HEK293 (cell line): Measurements from ENCODE around the gene NOXO1.
"Not testable (repeated sequence)": the region's sequence is repeated elsewhere in the genome, so short reads cannot be mapped to it uniquely, and the experiment has no call there.

ENCODE experiments used
- CTCF ChIA-PET: fragments of 350-600 bp; formaldehyde crosslinking; extraction: SDS; loops from one replicate; lab custom pipeline; 2021; ENCODE audit warnings: antibody characterized with exemption; lab: Yijun Ruan, JAX
- POLR2A ChIA-PET: fragments of 300-600 bp; formaldehyde crosslinking; extraction: SDS; loops from one replicate; lab custom pipeline; 2020; ENCODE audit warnings: antibody characterized with exemption, inconsistent platforms; lab: Yijun Ruan, JAX
- H3K27ac ChIP-seq: fragments of 200-500 bp; sonication (Bioruptor generic); 2 replicates; pipeline ENCODE4 v1.5.1; 2014; ENCODE audit warnings: low read depth, low read length, control low read depth, inconsistent platforms; ENCODE audit errors: extremely low read depth
- H3K36me3 ChIP-seq, 2 experiments: fragments of 200-500 bp in 1 of 2; sonication (Bioruptor generic) in 1 of 2; 1 replicate in 1 of 2; 2 replicates in 1 of 2; pipeline ENCODE4 v1.5.1; 2014 to 2017; ENCODE audit warnings: inconsistent platforms in 2 of 2, low read length in 2 of 2; ENCODE audit not compliant: control insufficient read depth in 2 of 2, insufficient read depth in 1 of 2
- H3K4me1 ChIP-seq: fragments of 200-500 bp; sonication (Bioruptor generic); 2 replicates; pipeline ENCODE4 v1.5.1; 2014; ENCODE audit warnings: mild to moderate bottlenecking, low read length, inconsistent platforms; ENCODE audit not compliant: control insufficient read depth, insufficient read depth
- H3K4me3 ChIP-seq: 2 replicates; pipeline ENCODE4 v1.5.1; 2011; ENCODE audit warnings: low read depth, mild to moderate bottlenecking, control low read depth, low read length, moderate library complexity
- H3K9me3 ChIP-seq: fragments of 200-500 bp; sonication (Bioruptor generic); 2 replicates; pipeline ENCODE4 v1.5.1; 2014; ENCODE audit warnings: low read depth, low read length, inconsistent platforms; ENCODE audit not compliant: control insufficient read depth, insufficient read depth
- EGR2 ChIP-seq: fragments of 450-650 bp; formaldehyde crosslinking; IDR thresholded peaks from 2 replicates; pipeline ENCODE4 v1.5.1; 2016; ENCODE audit warnings: low read depth, missing biosample characterization, missing genetic modification characterization
- HOXA7 ChIP-seq: sonication (generic); formaldehyde crosslinking; IDR thresholded peaks from 2 replicates; pipeline ENCODE4 v1.8.1; 2022; ENCODE audit warnings: missing genetic modification reagents, borderline replicate concordance
- IKZF3 ChIP-seq: fragments of 450-650 bp; IDR thresholded peaks from 2 replicates; pipeline ENCODE4 v1.5.0; 2018; ENCODE audit warnings: missing biosample characterization, mild to moderate bottlenecking, missing genetic modification characterization, moderate library complexity
- KLF10 ChIP-seq: fragments of 450-650 bp; IDR thresholded peaks from 2 replicates; pipeline ENCODE4 v1.5.1; 2018; ENCODE audit warnings: missing biosample characterization, mild to moderate bottlenecking, missing genetic modification characterization
- MZF1 ChIP-seq: fragments of 450-650 bp; formaldehyde crosslinking; IDR thresholded peaks from 2 replicates; pipeline ENCODE4 v1.5.1; 2017; ENCODE audit warnings: missing biosample characterization, missing genetic modification characterization, borderline replicate concordance
- OSR2 ChIP-seq: fragments of 450-650 bp; formaldehyde crosslinking; IDR thresholded peaks from 2 replicates; pipeline ENCODE4 v1.5.1; 2016; ENCODE audit warnings: missing biosample characterization, missing genetic modification characterization
- ZFHX2 ChIP-seq: fragments of 450-650 bp; formaldehyde crosslinking; conservative IDR thresholded peaks from 2 replicates; pipeline ENCODE4 v1.5.1; 2016; ENCODE audit warnings: missing biosample characterization, missing genetic modification characterization
- ZNF140 ChIP-seq: fragments of 450-650 bp; formaldehyde crosslinking; IDR thresholded peaks from 2 replicates; pipeline ENCODE4 v1.5.1; 2016; ENCODE audit warnings: missing biosample characterization, missing genetic modification characterization
- ZNF23 ChIP-seq: fragments of 450-650 bp; formaldehyde crosslinking; IDR thresholded peaks from 2 replicates; pipeline ENCODE4 v1.5.1; 2016; ENCODE audit warnings: missing biosample characterization, missing genetic modification characterization, borderline replicate concordance
- ZNF610 ChIP-seq: fragments of 450-650 bp; formaldehyde crosslinking; IDR thresholded peaks from 2 replicates; pipeline ENCODE4 v1.5.1; 2016; ENCODE audit warnings: missing biosample characterization, missing genetic modification characterization, borderline replicate concordance
- ZNF701 ChIP-seq: fragments of 450-650 bp; formaldehyde crosslinking; IDR thresholded peaks from 2 replicates; pipeline ENCODE4 v1.5.1; 2016; ENCODE audit warnings: missing biosample characterization, missing genetic modification characterization
- ZNF837 ChIP-seq: fragments of 450-650 bp; formaldehyde crosslinking; IDR thresholded peaks from 2 replicates; pipeline ENCODE4 v1.5.1; 2016; ENCODE audit warnings: missing biosample characterization, missing genetic modification characterization
- TF ChIP-seq, protein P1 (sequence below): fragments of 450-650 bp; formaldehyde crosslinking; IDR thresholded peaks from 2 replicates; pipeline ENCODE4 v1.5.1; 2016; ENCODE audit warnings: missing biosample characterization, missing genetic modification characterization
- TF ChIP-seq, protein P2 (sequence below): fragments of 450-650 bp; formaldehyde crosslinking; IDR thresholded peaks from 2 replicates; pipeline ENCODE4 v1.5.1; 2016; ENCODE audit warnings: missing biosample characterization, missing genetic modification characterization
- TF ChIP-seq, protein P3 (sequence below): fragments of 450-650 bp; formaldehyde crosslinking; IDR thresholded peaks from 2 replicates; pipeline ENCODE4 v1.5.1; 2016; ENCODE audit warnings: missing biosample characterization, missing genetic modification characterization

NOXO1 gene

DNA sequence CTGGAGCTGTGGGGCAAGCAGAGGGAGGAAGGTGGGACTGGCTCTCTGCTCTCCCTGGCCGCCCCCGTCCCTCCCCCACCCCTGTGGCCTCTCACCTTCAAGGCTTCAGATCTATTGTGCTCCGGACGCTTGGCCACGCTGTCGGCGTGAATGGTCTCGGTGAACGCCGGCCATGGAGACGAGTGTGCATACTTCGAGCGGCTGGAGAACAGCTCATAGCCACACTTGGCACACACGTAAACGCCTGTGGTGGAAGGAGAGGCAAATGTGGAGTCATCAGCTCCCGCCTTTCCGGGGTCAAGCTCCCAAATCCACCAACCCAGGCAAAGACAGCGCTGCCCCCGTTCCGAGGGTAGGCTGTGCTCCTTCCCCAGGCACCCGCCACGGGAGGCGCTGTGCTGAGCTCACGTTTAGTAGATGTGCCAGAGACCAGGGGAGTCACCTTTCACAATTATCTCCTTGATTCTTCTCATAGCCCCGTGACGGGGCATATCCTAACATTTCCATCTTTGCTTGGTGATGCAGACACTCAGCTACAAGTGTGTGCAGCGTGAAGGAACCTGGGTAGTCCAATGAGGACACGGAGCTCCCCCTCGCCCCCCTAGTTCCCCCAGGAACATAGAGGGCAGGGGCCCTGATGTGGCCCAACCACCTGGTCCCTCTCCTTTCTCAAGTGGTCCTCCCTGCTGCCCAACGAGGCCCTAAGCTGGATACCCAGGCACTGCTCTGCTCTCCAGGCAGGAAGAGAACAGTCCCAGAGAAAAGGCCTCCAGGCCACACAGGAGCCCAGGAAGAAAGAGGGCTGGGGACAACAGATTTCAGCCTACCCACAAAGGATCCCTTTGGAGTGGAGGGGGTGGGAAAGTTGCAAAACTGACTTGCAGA, 39.9 kb downstream of the NOXO1 start (continued):
- TF ChIP-seq, protein P1, sequence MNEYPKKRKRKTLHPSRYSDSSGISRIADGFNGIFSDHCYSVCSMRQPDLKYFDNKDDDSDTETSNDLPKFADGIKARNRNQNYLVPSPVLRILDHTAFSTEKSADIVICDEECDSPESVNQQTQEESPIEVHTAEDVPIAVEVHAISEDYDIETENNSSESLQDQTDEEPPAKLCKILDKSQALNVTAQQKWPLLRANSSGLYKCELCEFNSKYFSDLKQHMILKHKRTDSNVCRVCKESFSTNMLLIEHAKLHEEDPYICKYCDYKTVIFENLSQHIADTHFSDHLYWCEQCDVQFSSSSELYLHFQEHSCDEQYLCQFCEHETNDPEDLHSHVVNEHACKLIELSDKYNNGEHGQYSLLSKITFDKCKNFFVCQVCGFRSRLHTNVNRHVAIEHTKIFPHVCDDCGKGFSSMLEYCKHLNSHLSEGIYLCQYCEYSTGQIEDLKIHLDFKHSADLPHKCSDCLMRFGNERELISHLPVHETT (tag by site-specific recombination): no peak
- TF ChIP-seq ZFHX2 (tag by site-specific recombination): peak; percentile 8; the same call in 1 of the 2 replicates
- TF ChIP-seq, protein P2, sequence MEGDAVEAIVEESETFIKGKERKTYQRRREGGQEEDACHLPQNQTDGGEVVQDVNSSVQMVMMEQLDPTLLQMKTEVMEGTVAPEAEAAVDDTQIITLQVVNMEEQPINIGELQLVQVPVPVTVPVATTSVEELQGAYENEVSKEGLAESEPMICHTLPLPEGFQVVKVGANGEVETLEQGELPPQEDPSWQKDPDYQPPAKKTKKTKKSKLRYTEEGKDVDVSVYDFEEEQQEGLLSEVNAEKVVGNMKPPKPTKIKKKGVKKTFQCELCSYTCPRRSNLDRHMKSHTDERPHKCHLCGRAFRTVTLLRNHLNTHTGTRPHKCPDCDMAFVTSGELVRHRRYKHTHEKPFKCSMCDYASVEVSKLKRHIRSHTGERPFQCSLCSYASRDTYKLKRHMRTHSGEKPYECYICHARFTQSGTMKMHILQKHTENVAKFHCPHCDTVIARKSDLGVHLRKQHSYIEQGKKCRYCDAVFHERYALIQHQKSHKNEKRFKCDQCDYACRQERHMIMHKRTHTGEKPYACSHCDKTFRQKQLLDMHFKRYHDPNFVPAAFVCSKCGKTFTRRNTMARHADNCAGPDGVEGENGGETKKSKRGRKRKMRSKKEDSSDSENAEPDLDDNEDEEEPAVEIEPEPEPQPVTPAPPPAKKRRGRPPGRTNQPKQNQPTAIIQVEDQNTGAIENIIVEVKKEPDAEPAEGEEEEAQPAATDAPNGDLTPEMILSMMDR (tag by site-specific recombination): peak; percentile 87
- TF ChIP-seq IKZF3 (tag by site-specific recombination): peak; percentile 11; the same call in 1 of the 2 replicates
- TF ChIP-seq ZNF140 (tag by site-specific recombination): no peak
- TF ChIP-seq HOXA7 (CRISPR knock-in tag): no peak
- peak; percentile 56; the same call in 1 of the 2 replicates for TF ChIP-seq OSR2 (tag by site-specific recombination)

DNA sequence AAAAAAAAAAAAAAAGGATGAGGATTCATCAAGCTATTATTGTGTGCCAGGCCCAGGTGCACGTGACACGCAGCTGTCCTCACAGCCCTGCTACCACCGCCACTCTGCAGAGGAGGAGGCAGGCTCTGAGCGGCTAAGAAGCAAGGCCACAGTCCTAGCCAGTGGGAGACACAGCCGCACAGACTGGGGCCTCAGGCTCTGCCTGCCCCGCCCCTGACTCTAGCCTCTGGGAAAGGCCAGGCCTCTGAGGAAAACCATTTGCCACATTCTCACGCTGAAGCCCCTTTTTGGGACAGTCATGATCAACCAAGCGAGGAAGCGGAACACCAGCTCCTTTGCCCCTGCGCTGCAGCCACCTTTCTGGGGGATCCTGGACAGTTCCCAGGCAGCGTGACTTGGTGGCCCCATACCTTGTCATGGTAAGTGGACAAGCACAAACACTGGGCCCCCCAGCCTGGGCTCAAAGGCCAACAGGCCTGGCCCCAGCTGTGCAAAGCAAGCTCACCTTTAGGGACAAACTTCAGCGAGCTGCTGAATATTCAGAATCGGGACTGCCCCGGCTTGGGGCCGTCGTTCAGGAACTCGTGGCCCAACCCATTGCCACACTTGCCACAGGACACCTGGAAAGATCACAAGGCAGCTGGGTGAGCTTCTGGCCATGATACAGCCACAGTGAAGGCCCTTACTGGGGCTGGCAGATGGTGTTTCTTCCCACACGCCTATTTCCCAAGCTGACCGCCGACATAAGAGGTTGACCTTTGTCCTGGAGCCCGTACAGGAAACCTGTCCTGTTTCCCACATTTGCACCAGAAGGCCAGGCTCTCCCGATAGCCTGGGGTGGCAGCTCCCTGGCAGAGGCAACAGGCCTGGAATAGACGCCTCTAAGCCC, 40.8 kb downstream of the NOXO1 start:
- Histone ChIP-seq H3K4me1 (no peaks in the 10 kb centered on the region; the same call in 1 of the 2 replicates), H3K27ac (no peak overlapping the region), H3K4me3 (no peak overlapping the region), H3K36me3 (peaks cover 0 to 38% of the 10 kb centered on the region in 2 experiments; a peak in 2 of 3 replicates), H3K9me3 (no peaks in the 10 kb centered on the region)
- POLR2A ChIA-PET: interaction anchor here (1.0 to 1.9 kb wide), 7 partner anchors 11 to 311 kb away, joined by 3 to 11 read pairs (median 5); partner anchors contain the start of genes ECI1 and RPS2
- CTCF ChIA-PET: interaction anchor here (0.7 to 2.6 kb wide), 5 partner anchors 8 to 74 kb away, joined by 3 to 19 read pairs (median 3); no protein-coding TSS in a partner anchor
- no peak for TF ChIP-seq ZNF837 (tag by site-specific recombination)
- TF ChIP-seq, protein P3, sequence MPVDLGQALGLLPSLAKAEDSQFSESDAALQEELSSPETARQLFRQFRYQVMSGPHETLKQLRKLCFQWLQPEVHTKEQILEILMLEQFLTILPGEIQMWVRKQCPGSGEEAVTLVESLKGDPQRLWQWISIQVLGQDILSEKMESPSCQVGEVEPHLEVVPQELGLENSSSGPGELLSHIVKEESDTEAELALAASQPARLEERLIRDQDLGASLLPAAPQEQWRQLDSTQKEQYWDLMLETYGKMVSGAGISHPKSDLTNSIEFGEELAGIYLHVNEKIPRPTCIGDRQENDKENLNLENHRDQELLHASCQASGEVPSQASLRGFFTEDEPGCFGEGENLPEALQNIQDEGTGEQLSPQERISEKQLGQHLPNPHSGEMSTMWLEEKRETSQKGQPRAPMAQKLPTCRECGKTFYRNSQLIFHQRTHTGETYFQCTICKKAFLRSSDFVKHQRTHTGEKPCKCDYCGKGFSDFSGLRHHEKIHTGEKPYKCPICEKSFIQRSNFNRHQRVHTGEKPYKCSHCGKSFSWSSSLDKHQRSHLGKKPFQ: no peak
- TF ChIP-seq ZNF23 (tag by site-specific recombination): no peak

DNA sequence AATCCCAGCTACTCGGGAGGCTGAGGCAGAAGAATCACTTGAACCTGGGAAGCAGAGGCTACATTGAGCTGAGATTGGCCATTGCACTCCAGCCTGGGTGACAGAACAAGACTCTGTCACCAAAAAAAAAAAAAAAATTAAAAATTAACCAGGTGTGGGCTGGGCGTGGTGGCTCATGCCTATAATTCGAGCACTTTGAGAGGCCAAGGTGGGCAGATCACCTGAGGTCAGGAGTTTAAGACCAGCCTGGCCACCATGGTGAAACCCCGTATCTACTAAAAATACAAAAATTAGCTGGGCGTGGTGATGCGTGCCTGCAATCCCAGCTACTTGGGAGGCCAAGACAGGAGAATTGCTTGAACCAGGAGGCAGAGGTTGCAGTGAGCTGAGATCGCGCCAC, 41.4 kb downstream of the NOXO1 start:
- POLR2A ChIA-PET: interaction anchor here (0.7 to 1.9 kb wide), 3 partner anchors 16 to 538 kb away, joined by 4 to 7 read pairs (median 5); partner anchors contain the start of gene RPS2

DNA sequence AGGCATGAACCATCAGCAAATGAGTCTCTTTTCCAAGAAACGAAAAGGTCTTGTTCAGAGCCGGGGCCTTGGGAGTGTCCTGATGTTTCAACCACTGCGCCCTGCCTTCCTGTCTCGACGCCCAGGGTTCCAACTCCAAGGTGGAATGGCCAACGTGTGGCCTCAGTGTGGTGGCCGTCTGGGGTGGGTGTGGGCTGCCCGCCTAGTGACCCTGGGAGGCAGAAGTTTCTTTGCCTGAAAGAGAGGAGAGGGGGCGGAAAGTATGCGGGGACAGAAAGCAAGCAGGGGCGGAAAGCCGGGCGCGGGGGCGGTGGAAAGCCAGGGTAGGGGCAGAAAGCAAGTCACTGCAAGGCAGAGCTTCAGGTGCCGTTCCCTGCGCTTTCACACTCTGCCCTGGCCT, 42.4 kb downstream of the NOXO1 start:
- ChIA-PET POLR2A (interaction anchor here (0.6 to 1.7 kb wide), 3 partner anchors 26 to 249 kb away, joined by 3 to 7 read pairs (median 6); partner anchors contain the start of gene RPS2), CTCF (no interaction called here)
- H3K27ac ChIP-seq: no peak overlapping the region
- H3K36me3 ChIP-seq: peaks cover 0 to 38% of the 10 kb centered on the region in 2 experiments; a peak in 2 of 3 replicates
- H3K4me3 ChIP-seq: no peak overlapping the region
- no peaks in the 10 kb centered on the region for H3K9me3 ChIP-seq
- TF ChIP-seq EGR2 (tag by site-specific recombination): peak; percentile 89
- TF ChIP-seq ZNF701 (tag by site-specific recombination): no peak
- no peak for TF ChIP-seq MZF1
- peak; percentile 83 for TF ChIP-seq ZFHX2 (tag by site-specific recombination)
- no peak for TF ChIP-seq ZNF610
- no peak for TF ChIP-seq KLF10 (tag by site-specific recombination)
- H3K4me1 ChIP-seq: no peaks in the 10 kb centered on the region; the same call in 1 of the 2 replicates

More for the DNA sequence above, 41.4 kb downstream of the NOXO1 start:
- not testable (repeated sequence) for H3K9me3 ChIP-seq, H3K4me3 ChIP-seq, H3K27ac ChIP-seq, H3K4me1 ChIP-seq
- H3K36me3 ChIP-seq: peaks cover 0 to 38% of the 10 kb centered on the region in 2 experiments; a peak in 2 of 3 replicates
- CTCF ChIA-PET: interaction anchor here (0.7 to 2.6 kb wide), 3 partner anchors 11 to 74 kb away, joined by 3 to 19 read pairs (median 3); no protein-coding TSS in a partner anchor
